Activated CD8-positive, alpha-beta memory T cell treated with anti-CD3 and anti-CD28 coated beads, Interleukin-2, amount 10 ng/mL, durations not matched to agents 7 days and 5 days (primary cell): ENCODE data around the gene BUD31. TPM values are rescaled to one million over a fixed set of nuclear protein-coding genes. Genes with fewer than 3 reads are reported as not detected.
"Not testable (repeated sequence)": the region's sequence is repeated elsewhere in the genome, so short reads cannot be mapped to it uniquely, and the experiment has no call there.

Experiments
- ATAC-seq: fragments of 150-1000 bp; cut with Tn5 transposase; one replicate; pipeline ENCODE4 v1.10.0; 2021; ENCODE audit warnings: moderate library complexity
- CTCF ChIA-PET: fragments of 350-600 bp; sonication (Branson Sonifier 250); formaldehyde crosslinking; loops from one replicate; lab custom pipeline; 2021; ENCODE audit warnings: antibody characterized with exemption; lab: Charles Lee
- DNase-seq: peaks from one replicate; pipeline ENCODE4 v3.0.0-alpha.2; 2020
- H3K27ac Mint-ChIP-seq: one replicate; pipeline ENCODE4 v1.8.0; 2021; ENCODE audit warnings: mild to moderate bottlenecking, mixed read lengths
- H3K27me3 Mint-ChIP-seq: one replicate; pipeline ENCODE4 v1.8.0; 2021; ENCODE audit warnings: mixed read lengths
- H3K36me3 Mint-ChIP-seq: one replicate; pipeline ENCODE4 v1.8.0; 2021; ENCODE audit warnings: mild to moderate bottlenecking, mixed read lengths
- H3K4me1 Mint-ChIP-seq: one replicate; pipeline ENCODE4 v1.8.0; 2021; ENCODE audit warnings: mixed read lengths
- H3K4me3 Mint-ChIP-seq: one replicate; pipeline ENCODE4 v1.8.0; 2021; ENCODE audit warnings: mild to moderate bottlenecking, moderate library complexity, mixed read lengths
- H3K9me3 Mint-ChIP-seq: one replicate; pipeline ENCODE4 v1.8.0; 2022; ENCODE audit warnings: low read depth, mixed read lengths
- total RNA-seq, 2 experiments: library from RNA; stranded (reverse); gene quantifications; one replicate each; pipeline ENCODE4 v1.2.3, GENCODE V29; 2021

The BUD31 gene
- total RNA-seq, 2 experiments from 2014 or later: 116 to 138 TPM

DNA sequence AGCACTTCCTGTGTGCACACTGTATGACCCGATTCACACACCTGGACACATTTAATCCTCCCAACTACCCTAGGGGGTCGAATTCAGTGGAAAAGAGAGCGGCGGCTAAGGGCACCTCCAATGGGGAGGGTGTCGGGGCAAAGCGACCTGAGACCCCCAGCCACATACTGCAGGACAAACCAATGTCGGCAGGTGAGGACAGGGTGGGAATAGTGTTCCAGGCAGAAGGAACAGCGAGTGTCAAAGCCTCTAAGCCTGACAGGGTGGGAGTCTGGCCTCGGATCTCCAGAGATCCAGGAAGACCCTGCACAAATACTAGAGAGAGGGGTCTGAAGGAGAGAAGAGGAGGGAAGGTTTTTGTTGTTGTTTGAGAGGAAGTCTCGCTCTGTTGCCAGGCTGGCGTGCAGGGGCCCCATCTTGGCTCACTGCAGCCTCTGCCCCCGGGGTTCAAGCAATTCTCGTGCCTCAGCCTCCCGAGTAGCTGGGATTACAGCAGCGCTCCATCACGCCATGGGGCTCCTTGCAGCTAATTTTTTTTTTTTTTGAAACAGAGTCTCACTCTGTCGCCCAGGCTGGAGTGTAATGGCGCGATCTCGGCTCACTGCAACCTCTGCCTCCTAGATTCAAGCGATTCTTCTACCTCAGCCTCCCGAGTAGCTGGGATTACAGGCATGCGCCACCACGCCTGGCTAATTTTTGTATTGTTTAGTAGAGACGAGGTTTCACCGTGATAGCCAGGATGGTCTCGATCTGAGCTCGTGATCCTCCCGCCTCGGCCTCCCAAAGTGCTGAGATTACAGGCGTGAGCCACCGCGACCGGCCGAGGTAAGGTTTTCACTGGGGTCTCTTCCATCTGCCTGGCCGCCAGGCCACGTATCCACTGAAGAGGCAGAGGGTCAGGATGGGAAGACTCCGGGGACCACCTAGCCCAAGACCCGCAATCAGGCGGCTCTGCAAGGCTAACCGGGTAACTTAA, 35.4 kb upstream of the BUD31 start:
- Mint-ChIP-seq H3K27ac (peak overlapping the region; percentile 56), H3K36me3 (peaks cover 17% of the 10 kb centered on the region), H3K4me1 (peaks cover 43% of the 10 kb centered on the region), H3K27me3 (no peaks in the 10 kb centered on the region), H3K4me3 (peak overlapping the region; percentile 69), H3K9me3 (no peaks in the 10 kb centered on the region)
- DNase-seq (no peak), ATAC-seq (no peak)
- CTCF ChIA-PET: interaction anchor here (1.0 kb wide), 2 partner anchors 18 to 131 kb away, joined by 3 read pairs; partner anchors contain the start of gene ZKSCAN5

- Mint-ChIP-seq H3K36me3 (peaks cover 19% of the 10 kb centered on the region), H3K27me3 (no peaks in the 10 kb centered on the region), H3K4me1 (peaks cover 42% of the 10 kb centered on the region), H3K27ac (peak within 1 kb of the TSS; percentile 80), H3K9me3 (no peaks in the 10 kb centered on the region), H3K4me3 (peak within 1 kb of the TSS; percentile 79)
- DNase-seq: peak; percentile 89
- ATAC-seq: peak; percentile 72
- CTCF ChIA-PET: interaction anchor here (1.0 kb wide), 1 partner anchor 17 kb away, joined by 3 read pairs; no protein-coding TSS in a partner anchor
These were observed 34.4 kb upstream of the BUD31 start, which contains the start of gene ARPC1B for GRCh38 chr7:99374111-99375064. Gene ARPC1B, plus strand, starts transcription at chr7:99374730. Its CDS starts 10,985 bp downstream, at chr7:99385715.

DNA sequence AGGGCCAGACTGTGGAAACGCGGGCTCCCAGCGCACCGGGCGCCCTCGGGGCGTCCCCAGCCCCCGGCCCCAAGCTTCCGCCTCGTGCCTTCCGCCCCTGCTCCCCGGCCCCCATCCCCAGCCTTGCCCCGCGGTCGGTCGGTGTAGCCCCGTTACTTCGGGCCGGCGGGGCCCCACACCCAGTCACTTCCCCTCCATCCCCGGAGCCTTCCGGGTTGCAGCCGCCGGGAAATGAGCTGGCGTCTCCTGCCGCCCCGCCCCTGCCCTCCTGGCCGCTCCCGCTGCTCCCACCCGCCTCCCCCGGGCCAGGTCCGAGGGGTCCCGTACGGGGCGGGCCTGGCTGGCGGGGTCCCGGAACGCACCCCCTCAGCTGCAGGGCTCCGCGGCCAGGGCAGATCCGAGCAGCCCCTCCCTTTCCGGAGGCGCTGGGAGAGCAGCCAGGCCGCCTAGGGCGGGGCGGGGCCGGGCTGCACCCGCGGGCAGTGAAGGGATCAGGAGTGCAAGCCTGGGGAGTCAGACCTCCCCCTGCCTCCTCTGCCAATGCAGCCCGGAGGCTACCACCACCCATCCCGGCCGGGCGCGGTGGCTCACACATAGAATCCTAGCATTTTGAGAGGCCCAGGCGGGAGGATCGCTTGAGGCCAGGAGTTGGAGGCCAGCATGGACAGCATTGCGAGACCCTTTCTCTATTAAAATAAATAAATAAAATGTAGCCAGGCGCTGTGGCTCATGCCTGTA, 33.5 kb upstream of the BUD31 start:
- peak; percentile 61 for ATAC-seq
- Mint-ChIP-seq H3K4me3 (peak overlapping the region; percentile 79), H3K9me3 (no peaks in the 10 kb centered on the region), H3K27me3 (no peaks in the 10 kb centered on the region), H3K4me1 (peaks cover 40% of the 10 kb centered on the region), H3K27ac (peak overlapping the region; percentile 77), H3K36me3 (peaks cover 22% of the 10 kb centered on the region)
- peak; percentile 84 for DNase-seq
- CTCF ChIA-PET: interaction anchor here (0.6 kb wide), 1 partner anchor 33 kb away, joined by 3 read pairs; no protein-coding TSS in a partner anchor

- Mint-ChIP-seq H3K36me3 (peaks cover 35% of the 10 kb centered on the region), H3K27me3 (no peaks in the 10 kb centered on the region), H3K4me3 (peak overlapping the region; percentile 76), H3K9me3 (no peaks in the 10 kb centered on the region), H3K27ac (peak overlapping the region; percentile 97), H3K4me1 (peaks cover 56% of the 10 kb centered on the region)
- ATAC-seq (no peak), DNase-seq (peak; percentile 69)
- CTCF ChIA-PET: interaction anchor here (0.8 to 1.1 kb wide), 3 partner anchors 14 to 1795 kb away, joined by 3 to 4 read pairs (median 3); partner anchors contain the start of genes BUD31 and PDAP1
These were observed 29.7 kb upstream of the BUD31 start for GRCh38 chr7:99379043-99379577.

DNA sequence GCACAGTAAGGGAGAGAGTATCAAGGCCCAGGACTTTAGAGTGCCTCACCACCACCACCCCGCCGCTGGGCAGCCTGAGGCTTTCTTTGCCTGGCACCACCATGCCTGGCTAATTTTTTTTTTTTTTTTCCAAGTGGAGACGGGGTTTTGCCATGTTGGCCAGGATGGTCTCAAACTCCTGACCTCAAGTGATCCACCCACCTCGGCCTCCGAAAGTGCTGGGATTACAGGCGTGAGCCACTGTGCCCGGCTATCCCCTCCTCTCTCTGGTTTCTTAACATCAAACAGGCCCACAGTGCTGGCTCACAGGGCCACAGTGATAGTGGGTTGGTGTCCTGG, 29.1 kb upstream of the BUD31 start:
- not testable (repeated sequence) for ATAC-seq, H3K27me3 Mint-ChIP-seq, DNase-seq, H3K9me3 Mint-ChIP-seq
- Mint-ChIP-seq H3K4me1 (peaks cover 61% of the 10 kb centered on the region), H3K36me3 (peaks cover 35% of the 10 kb centered on the region), H3K4me3 (peak overlapping the region; percentile 76), H3K27ac (peak overlapping the region; percentile 97)
- CTCF ChIA-PET: interaction anchor here (1.0 to 1.1 kb wide), 2 partner anchors 15 to 1794 kb away, joined by 3 to 4 read pairs; no protein-coding TSS in a partner anchor

GRCh38 chr7:99380032-99380822, 28.5 kb upstream of the BUD31 start:
- Mint-ChIP-seq H3K27me3 (no peaks in the 10 kb centered on the region), H3K36me3 (peaks cover 35% of the 10 kb centered on the region), H3K4me3 (peak overlapping the region; percentile 76), H3K27ac (peak overlapping the region; percentile 97), H3K4me1 (peaks cover 61% of the 10 kb centered on the region), H3K9me3 (no peaks in the 10 kb centered on the region)
- ATAC-seq (peak; percentile 27), DNase-seq (peak; percentile 67)
- CTCF ChIA-PET: interaction anchor here (0.6 to 1.0 kb wide), 3 partner anchors 13 to 28 kb away, joined by 3 to 6 read pairs (median 3); partner anchors contain the start of genes BUD31 and PDAP1

GRCh38 chr7:99380823-99381663, 27.7 kb upstream of the BUD31 start:
- peak overlapping the region; percentile 97 for H3K27ac Mint-ChIP-seq
- DNase-seq: peak; percentile 96
- peaks cover 64% of the 10 kb centered on the region for H3K4me1 Mint-ChIP-seq
- H3K9me3 Mint-ChIP-seq: no peaks in the 10 kb centered on the region
- no peaks in the 10 kb centered on the region for H3K27me3 Mint-ChIP-seq
- ATAC-seq: peak; percentile 90
- H3K36me3 Mint-ChIP-seq: peaks cover 37% of the 10 kb centered on the region
- H3K4me3 Mint-ChIP-seq: peak overlapping the region; percentile 76
- CTCF ChIA-PET: interaction anchor here (0.6 to 1.0 kb wide), 3 partner anchors 12 to 27 kb away, joined by 3 to 6 read pairs (median 3); partner anchors contain the start of genes BUD31 and PDAP1

DNA sequence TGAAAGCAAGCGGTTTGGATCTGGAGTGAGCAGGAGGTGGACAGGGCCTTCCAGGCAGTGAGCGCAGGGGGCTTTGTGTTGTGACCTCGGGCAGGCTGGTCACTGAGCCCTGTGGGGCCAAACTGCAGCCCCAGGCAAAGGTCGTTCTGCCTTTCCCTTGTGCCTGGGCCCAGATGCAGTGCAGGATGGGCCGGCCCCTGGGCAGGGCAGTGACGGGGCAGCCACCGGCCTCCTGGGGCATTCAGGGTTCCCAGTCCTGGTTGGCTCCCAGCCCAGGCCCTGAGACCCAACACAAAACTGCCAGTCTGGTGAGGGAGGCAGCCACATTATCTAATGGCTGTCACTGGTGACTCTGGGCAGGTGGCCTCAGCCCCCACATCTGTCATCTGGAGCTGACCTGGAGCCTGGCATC, 27.1 kb upstream of the BUD31 start:
- H3K4me1 Mint-ChIP-seq: peaks cover 59% of the 10 kb centered on the region
- CTCF ChIA-PET: interaction anchor here (1.0 kb wide), 1 partner anchor 13 kb away, joined by 3 read pairs; no protein-coding TSS in a partner anchor
- H3K4me3 Mint-ChIP-seq: peak overlapping the region; percentile 76
- ATAC-seq (no peak), DNase-seq (no peak)
- peaks cover 40% of the 10 kb centered on the region for H3K36me3 Mint-ChIP-seq
- H3K27me3 Mint-ChIP-seq: no peaks in the 10 kb centered on the region
- H3K27ac Mint-ChIP-seq: peak overlapping the region; percentile 97
- H3K9me3 Mint-ChIP-seq: no peaks in the 10 kb centered on the region

GRCh38 chr7:99383203-99383602, 25.6 kb upstream of the BUD31 start:
- Mint-ChIP-seq H3K27ac (peak overlapping the region; percentile 69), H3K4me3 (no peak overlapping the region), H3K9me3 (no peaks in the 10 kb centered on the region), H3K4me1 (peaks cover 50% of the 10 kb centered on the region), H3K27me3 (no peaks in the 10 kb centered on the region), H3K36me3 (peaks cover 40% of the 10 kb centered on the region)
- no peak for ATAC-seq
- DNase-seq: no peak
- CTCF ChIA-PET: interaction anchor here (1.1 to 1.2 kb wide), 2 partner anchors 15 to 24 kb away, joined by 3 to 4 read pairs; no protein-coding TSS in a partner anchor

DNA sequence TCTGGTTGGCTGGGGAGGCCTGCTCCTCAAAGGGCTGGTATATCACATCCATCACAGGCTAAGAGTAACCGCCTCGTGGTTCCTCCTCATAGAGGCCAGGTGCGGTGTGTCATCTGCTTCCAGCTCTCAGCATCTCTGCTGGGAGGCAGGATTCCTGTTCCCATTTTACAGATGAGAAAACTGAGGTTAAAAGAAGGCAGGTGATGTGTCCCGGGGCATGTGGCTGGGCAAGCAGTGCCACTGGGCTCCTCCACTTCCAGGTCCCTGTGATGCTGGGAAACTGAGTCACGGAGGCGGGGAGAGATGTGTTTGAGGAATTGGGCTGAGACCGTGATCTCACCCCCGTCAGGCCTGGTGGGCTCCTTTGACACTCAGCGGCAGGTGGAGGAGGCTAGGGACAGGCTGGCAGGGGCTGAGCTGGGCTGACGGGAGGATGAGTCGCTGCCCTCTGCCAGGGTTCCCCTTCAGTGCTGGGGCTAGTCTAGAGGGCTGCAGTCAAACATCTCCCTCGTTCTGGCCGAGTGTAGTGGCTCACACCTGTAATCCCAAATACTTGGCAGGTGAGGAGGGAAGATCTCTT, 24.9 kb upstream of the BUD31 start:
- peak overlapping the region; percentile 69 for H3K27ac Mint-ChIP-seq
- ATAC-seq (no peak), DNase-seq (no peak)
- no peaks in the 10 kb centered on the region for H3K27me3 Mint-ChIP-seq
- peaks cover 43% of the 10 kb centered on the region for H3K36me3 Mint-ChIP-seq
- H3K4me1 Mint-ChIP-seq: peaks cover 46% of the 10 kb centered on the region
- H3K9me3 Mint-ChIP-seq: no peaks in the 10 kb centered on the region
- H3K4me3 Mint-ChIP-seq: no peak overlapping the region
- CTCF ChIA-PET: interaction anchor here (1.1 kb wide), 1 partner anchor 15 kb away, joined by 4 read pairs; no protein-coding TSS in a partner anchor
